ENCODE results near the gene SEC14L5. TPM values are rescaled to one million over a fixed set of nuclear protein-coding genes. Genes with fewer than 3 reads are reported as not detected.

The SEC14L5 gene
- total and polyA plus RNA-seq, 2 of the 4 experiments (the other 2 are of a cell fraction): 0.07 TPM; not detected in 1

GRCh38 chr16:5020551-5020950 lies 62.4 kb downstream of the SEC14L5 start:
- dilution Hi-C loops (cut with HindIII; ENCODE audit: low sequenced_read_pairs, unreplicated experiment): no loop called here

More at GRCh38 chr16:5020551-5020950, 62.4 kb downstream of the SEC14L5 start:
- no peak overlapping the region for H2BK20ac ChIP-seq (ENCODE audit: low read depth, low read length)
- H3K27ac ChIP-seq (ENCODE audit: insufficient read depth, low read length): no peak overlapping the region
- no peaks in the 10 kb centered on the region for H3K79me1 ChIP-seq (ENCODE audit: low read depth in 1 of 2, low read length in 2 of 2)
- H3K18ac ChIP-seq (ENCODE audit: low read depth, low read length): no peak overlapping the region
- POLR2A ChIA-PET (ENCODE audit: unreplicated experiment): no interaction called here
- no peak overlapping the region for H2BK15ac ChIP-seq (ENCODE audit: low read depth, low read length)
- H3K4ac ChIP-seq (ENCODE audit: low read depth, low read length): no peak overlapping the region
- no peak for DNase-seq
- no peaks in the 10 kb centered on the region for H3K4me1 ChIP-seq (ENCODE audit: control insufficient read depth, insufficient read depth, low read length)
- intact Hi-C loops (cut with micrococcal nuclease) (no loop called here), in situ Hi-C loops (cut with MboI; ENCODE audit: low sequenced_read_pairs) (no loop called here)
- H4K5ac ChIP-seq (ENCODE audit: low read depth, low read length): no peak overlapping the region
- TF ChIP-seq MAZ (IDR thresholded peaks at IDR 0.05; ENCODE audit: borderline replicate concordance, low read depth, low read length): no peak
- TF ChIP-seq FOS (IDR thresholded peaks at IDR 0.05; ENCODE audit: low read depth, low read length): no peak
- TF ChIP-seq RCOR1 (IDR thresholded peaks at IDR 0.05; ENCODE audit: insufficient replicate concordance, low read length): no peak
- TF ChIP-seq ELK1 (IDR thresholded peaks at IDR 0.05; ENCODE audit: borderline replicate concordance, low read depth, low read length): no peak
- no peak for TF ChIP-seq POLR2A (IDR thresholded peaks at IDR 0.05; ENCODE audit: low read depth, low read length)
- TF ChIP-seq MXI1 (IDR thresholded peaks at IDR 0.05; ENCODE audit: borderline replicate concordance, low read depth, low read length): no peak
- TF ChIP-seq CEBPB (IDR thresholded peaks at IDR 0.05; ENCODE audit: low read depth, low read length): no peak
- TF ChIP-seq RAD21 (IDR thresholded peaks at IDR 0.05; ENCODE audit: low read length): no peak
- TF ChIP-seq SMC3 (IDR thresholded peaks at IDR 0.05; ENCODE audit: low read depth, low read length): no peak
- TF ChIP-seq BHLHE40 (IDR thresholded peaks at IDR 0.05; ENCODE audit: low read depth, low read length): no peak
- 73% methylated on average over 7 of the region's 15 CpGs; no CpG with 5 or more reads in 1 of the 2 experiments for WGBS, 2 experiments (ENCODE audit: extremely low coverage in 2 of 2, insufficient read length in 1 of 2)
- H3K9me3 ChIP-seq (ENCODE audit: control insufficient read depth, insufficient read depth, low read length): no peaks in the 10 kb centered on the region
- H2BK5ac ChIP-seq (ENCODE audit: low read depth, low read length, poor library complexity, severe bottlenecking): no peak overlapping the region
- H2AFZ ChIP-seq (replicated peaks; ENCODE audit: low read length, poor library complexity): no peak overlapping the region
- no peaks in the 10 kb centered on the region for H3K36me3 ChIP-seq (ENCODE audit: control insufficient read depth, insufficient read depth, low read length)
- H4K8ac ChIP-seq (ENCODE audit: low read depth in 2 of 2, low read length in 2 of 2): no peak overlapping the region
- no peak overlapping the region for H3K56ac ChIP-seq (ENCODE audit: extremely low read depth, insufficient read depth, low read length)
- H3K23ac ChIP-seq (ENCODE audit: low read depth, low read length): no peak overlapping the region
- no peak overlapping the region for H3K4me2 ChIP-seq (ENCODE audit: low read depth, low read length)
- no peak for ATAC-seq (ENCODE audit: low read depth)
- no peak overlapping the region for H2AK9ac ChIP-seq (replicated peaks; ENCODE audit: low read depth, low read length, poor library complexity)
- H3K9ac ChIP-seq (ENCODE audit: low read depth, low read length): no peak overlapping the region
- no peak overlapping the region for H3K4me3 ChIP-seq (ENCODE audit: insufficient read depth, low read depth, low read length)
- no TSS peak for BruUV-seq (replicated peaks)
- H3K9me1 ChIP-seq (ENCODE audit: insufficient read depth, low read length): no peaks in the 10 kb centered on the region
- no peak overlapping the region for H2BK120ac ChIP-seq (ENCODE audit: low read depth, low read length)
- no peak overlapping the region for H4K91ac ChIP-seq (ENCODE audit: insufficient read depth, low read depth, low read length)
- no peaks in the 10 kb centered on the region for H4K20me1 ChIP-seq (ENCODE audit: insufficient read depth, low read length)
- no peak overlapping the region for H2AK5ac ChIP-seq (ENCODE audit: low read depth, low read length)
- CTCF ChIA-PET: no interaction called here
- H3K14ac ChIP-seq (replicated peaks; ENCODE audit: low read depth, low read length): no peak overlapping the region
- peaks cover 15% of the 10 kb centered on the region; the same call in 1 of the 2 replicates for H3K27me3 ChIP-seq (ENCODE audit: control insufficient read depth, insufficient read depth, low read length)
